HEK293T (cell line): ENCODE results near the gene UBN1.

Experiments used
- CTCF ChIA-PET: fragments of 350-600 bp; formaldehyde crosslinking; extraction: SDS; loops from one replicate; lab custom pipeline; 2021; ENCODE audit warnings: antibody characterized with exemption, inconsistent platforms; lab: Yijun Ruan, JAX
- POLR2A ChIA-PET: fragments of 350-600 bp; formaldehyde crosslinking; extraction: SDS; loops from one replicate; lab custom pipeline; 2020; ENCODE audit warnings: antibody characterized with exemption, inconsistent platforms; lab: Yijun Ruan, JAX
- DNase-seq: peaks from one replicate; pipeline ENCODE4 v3.0.0; 2012; ENCODE audit warnings: mixed read lengths; ENCODE audit errors: extremely low spot score
- ARNT ChIP-seq: fragments of 450-650 bp; IDR thresholded peaks from 2 replicates; pipeline ENCODE4 v1.6.1; 2017; ENCODE audit warnings: mild to moderate bottlenecking
- BHLHE40 ChIP-seq: fragments of 450-650 bp; IDR thresholded peaks from 2 replicates; pipeline ENCODE4 v1.6.1; 2016; ENCODE audit warnings: mild to moderate bottlenecking, moderate library complexity, borderline replicate concordance
- CTBP1 ChIP-seq: fragments of 450-650 bp; IDR thresholded peaks from 2 replicates; pipeline ENCODE4 v1.6.1; 2016; ENCODE audit warnings: borderline replicate concordance
- ELF4 ChIP-seq: fragments of 450-650 bp; IDR thresholded peaks from 2 replicates; pipeline ENCODE4 v1.6.1; 2017; ENCODE audit warnings: antibody characterized with exemption
- FOXA1 ChIP-seq: fragments of 450-650 bp; IDR thresholded peaks from 2 replicates; pipeline ENCODE4 v1.6.1; 2016; ENCODE audit warnings: mild to moderate bottlenecking
- FOXK2 ChIP-seq: fragments of 450-650 bp; IDR thresholded peaks from 2 replicates; pipeline ENCODE4 v1.6.1; 2016; ENCODE audit warnings: mild to moderate bottlenecking
- FOXM1 ChIP-seq: fragments of 450-650 bp; IDR thresholded peaks from 2 replicates; pipeline ENCODE4 v1.6.1; 2017; ENCODE audit warnings: mild to moderate bottlenecking, borderline replicate concordance
- HDGF ChIP-seq: fragments of 450-650 bp; IDR thresholded peaks from 2 replicates; pipeline ENCODE4 v1.6.1; 2017; ENCODE audit warnings: antibody characterized with exemption, borderline replicate concordance
- L3MBTL2 ChIP-seq: fragments of 450-650 bp; conservative IDR thresholded peaks from 2 replicates; pipeline ENCODE4 v1.6.1; 2016; ENCODE audit warnings: mild to moderate bottlenecking
- LEF1 ChIP-seq: fragments of 450-650 bp; IDR thresholded peaks from 2 replicates; pipeline ENCODE4 v1.6.1; 2017; ENCODE audit warnings: mild to moderate bottlenecking, borderline replicate concordance
- NFRKB ChIP-seq: fragments of 450-650 bp; IDR thresholded peaks from 2 replicates; pipeline ENCODE4 v1.6.1; 2016; ENCODE audit warnings: mild to moderate bottlenecking, moderate library complexity
- SP1 ChIP-seq: fragments of 450-650 bp; IDR thresholded peaks from 2 replicates; pipeline ENCODE4 v1.6.1; 2017
- SUZ12 ChIP-seq: fragments of 450-650 bp; IDR thresholded peaks from 2 replicates; pipeline ENCODE4 v1.6.1; 2016; ENCODE audit warnings: mild to moderate bottlenecking
- TARDBP ChIP-seq: fragments of 450-650 bp; IDR thresholded peaks from 2 replicates; pipeline ENCODE4 v1.6.1; 2016
- ZNF384 ChIP-seq: fragments of 450-650 bp; IDR thresholded peaks from 2 replicates; pipeline ENCODE4 v1.6.1; 2016
- TF ChIP-seq, protein P1 (sequence below): fragments of 450-650 bp; IDR thresholded peaks from 2 replicates; pipeline ENCODE4 v1.6.1; 2016

Gene UBN1

DNA sequence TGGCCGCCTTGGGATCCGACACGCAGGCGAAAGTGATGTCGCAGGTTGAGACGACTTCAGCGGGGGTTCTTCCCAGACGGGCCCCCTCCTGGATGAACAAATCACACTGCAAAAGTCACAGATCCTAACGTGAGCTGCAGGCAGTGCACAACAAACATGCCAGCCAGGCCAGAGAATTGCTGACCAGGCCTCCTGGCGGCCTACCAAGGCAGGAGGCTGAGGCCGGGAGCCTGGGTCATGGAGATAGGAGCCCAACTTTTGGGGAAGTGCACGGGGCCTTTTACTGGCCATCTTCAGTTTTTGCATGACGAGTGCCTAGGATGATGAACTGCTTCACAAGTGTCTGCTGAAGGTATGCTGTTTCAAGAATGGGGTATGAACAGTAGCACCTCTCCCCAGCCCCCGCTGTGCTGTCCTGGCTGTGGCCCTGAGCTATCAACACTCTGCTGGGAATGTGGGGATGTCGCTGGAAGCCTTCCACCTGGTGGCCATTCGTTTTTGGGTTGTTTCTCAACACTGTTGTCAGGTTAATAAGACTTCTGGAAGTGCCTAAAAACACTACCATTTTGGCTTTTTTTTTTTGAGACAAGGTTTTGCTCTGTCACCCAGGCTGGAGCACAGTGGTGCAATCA is 32.6 kb upstream of the UBN1 start:
- ChIA-PET POLR2A (no interaction called here), CTCF (no interaction called here)
- DNase-seq = no peak
- TF ChIP-seq, protein P1, sequence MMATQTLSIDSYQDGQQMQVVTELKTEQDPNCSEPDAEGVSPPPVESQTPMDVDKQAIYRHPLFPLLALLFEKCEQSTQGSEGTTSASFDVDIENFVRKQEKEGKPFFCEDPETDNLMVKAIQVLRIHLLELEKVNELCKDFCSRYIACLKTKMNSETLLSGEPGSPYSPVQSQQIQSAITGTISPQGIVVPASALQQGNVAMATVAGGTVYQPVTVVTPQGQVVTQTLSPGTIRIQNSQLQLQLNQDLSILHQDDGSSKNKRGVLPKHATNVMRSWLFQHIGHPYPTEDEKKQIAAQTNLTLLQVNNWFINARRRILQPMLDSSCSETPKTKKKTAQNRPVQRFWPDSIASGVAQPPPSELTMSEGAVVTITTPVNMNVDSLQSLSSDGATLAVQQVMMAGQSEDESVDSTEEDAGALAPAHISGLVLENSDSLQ = no peak

DNA sequence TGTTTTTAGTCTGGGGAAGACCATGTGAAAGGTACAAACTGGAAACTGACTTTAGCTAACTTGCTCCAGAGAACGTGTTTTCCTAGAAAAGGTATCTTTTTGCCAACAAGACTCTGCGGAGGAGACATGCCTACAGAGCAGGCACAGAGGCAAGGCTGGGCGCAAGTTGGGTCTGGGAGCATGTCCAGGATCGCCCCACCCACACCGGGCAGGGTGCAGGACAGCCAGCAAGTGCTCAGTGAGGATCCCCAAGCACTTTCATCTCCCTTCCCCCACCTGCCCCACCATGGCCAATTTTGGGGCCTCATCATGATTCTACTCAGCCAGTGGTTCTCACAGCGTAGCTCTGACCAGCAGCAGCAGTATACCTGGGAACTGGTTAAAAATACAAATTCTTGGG is 26.6 kb upstream of the UBN1 start:
- DNase-seq = no peak
- ChIA-PET POLR2A (no interaction called here), CTCF (no interaction called here)
- TF ChIP-seq FOXM1 = no peak
- TF ChIP-seq LEF1 = no peak
- TF ChIP-seq L3MBTL2 = no peak
- no peak for TF ChIP-seq ZNF384
- no peak for TF ChIP-seq BHLHE40
- TF ChIP-seq, protein P1 = no peak

DNA sequence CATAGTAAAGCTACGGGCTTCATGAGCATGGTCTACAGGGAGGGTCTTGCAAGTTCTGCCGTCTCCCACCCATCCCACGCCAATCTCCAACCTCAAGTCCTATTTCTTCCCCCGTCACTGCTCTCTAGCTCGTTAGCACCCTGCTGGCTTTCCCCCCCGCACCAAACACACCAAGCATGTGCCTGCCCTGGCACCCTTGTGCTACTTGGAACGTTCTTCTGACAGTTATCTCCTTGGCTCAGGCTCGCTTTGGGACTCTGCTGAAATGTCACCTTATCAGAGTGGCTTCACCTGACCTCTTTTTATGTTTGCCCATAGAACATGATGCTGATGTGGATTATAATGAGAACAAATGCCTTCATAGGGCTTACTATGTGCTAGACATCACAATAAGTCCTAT is 22.1 kb upstream of the UBN1 start:
- DNase-seq = no peak
- ChIA-PET POLR2A (no interaction called here), CTCF (no interaction called here)
- no peak for TF ChIP-seq ARNT
- no peak for TF ChIP-seq L3MBTL2
- TF ChIP-seq, protein P1 = no peak
- no peak for TF ChIP-seq ELF4
- no peak for TF ChIP-seq ZNF384

DNA sequence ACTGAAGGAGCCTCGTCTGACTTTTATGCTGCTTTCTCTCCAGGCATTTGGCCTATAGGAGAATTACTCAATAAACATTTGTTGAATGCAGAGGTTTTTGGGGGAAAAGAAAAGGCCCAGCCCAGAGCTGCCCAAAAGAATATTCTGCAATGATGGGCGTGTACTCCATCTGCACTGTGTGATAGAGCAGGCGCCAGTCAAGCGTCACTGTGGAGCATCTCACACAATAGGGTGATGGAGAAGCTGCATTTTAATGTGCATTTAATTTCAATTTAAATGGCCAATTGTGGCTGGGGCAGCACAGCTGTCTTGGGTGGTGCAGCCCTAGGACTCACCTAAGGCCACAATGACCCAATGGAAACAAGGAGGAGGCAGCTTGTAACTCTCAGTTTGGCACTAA is 20.8 kb upstream of the UBN1 start:
- DNase-seq = no peak
- TF ChIP-seq TARDBP (no peak), FOXM1 (no peak), NFRKB (no peak), HDGF (no peak), SUZ12 (no peak), FOXK2 (no peak), BHLHE40 (no peak), FOXA1 (no peak), ARNT (no peak), L3MBTL2 (no peak), ZNF384 (no peak), ELF4 (no peak)
- TF ChIP-seq, protein P1 = no peak
- POLR2A ChIA-PET = interaction anchor here (1.0 kb wide), 1 partner anchor 58 kb away, joined by 3 read pairs; no protein-coding TSS in a partner anchor
- CTCF ChIA-PET = interaction anchor here (0.6 kb wide), 1 partner anchor 91 kb away, joined by 3 read pairs; no protein-coding TSS in a partner anchor

DNA sequence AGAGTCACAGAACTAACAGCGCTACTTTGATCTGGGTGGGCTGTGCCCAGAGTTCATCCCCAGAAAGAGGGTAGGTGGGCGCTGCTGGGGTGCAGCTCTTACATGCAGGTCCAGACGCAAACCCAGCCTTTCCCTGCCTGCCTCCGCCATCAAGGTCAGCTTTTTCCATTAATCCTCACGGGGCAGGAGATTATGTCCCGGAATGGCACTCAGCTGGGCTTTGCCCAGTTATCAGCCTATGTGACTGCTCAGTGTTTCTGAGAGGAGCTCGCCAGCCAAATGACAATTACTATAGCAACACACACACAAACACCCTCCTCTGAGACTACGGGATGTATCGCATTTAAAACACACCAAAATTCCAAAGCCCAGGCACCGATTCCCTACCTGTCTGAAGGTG is 20.3 kb upstream of the UBN1 start:
- POLR2A ChIA-PET = interaction anchor here (1.0 kb wide), 1 partner anchor 58 kb away, joined by 3 read pairs; no protein-coding TSS in a partner anchor
- TF ChIP-seq, protein P1 = no peak
- TF ChIP-seq L3MBTL2 = no peak
- CTCF ChIA-PET = no interaction called here
- DNase-seq = no peak

DNA sequence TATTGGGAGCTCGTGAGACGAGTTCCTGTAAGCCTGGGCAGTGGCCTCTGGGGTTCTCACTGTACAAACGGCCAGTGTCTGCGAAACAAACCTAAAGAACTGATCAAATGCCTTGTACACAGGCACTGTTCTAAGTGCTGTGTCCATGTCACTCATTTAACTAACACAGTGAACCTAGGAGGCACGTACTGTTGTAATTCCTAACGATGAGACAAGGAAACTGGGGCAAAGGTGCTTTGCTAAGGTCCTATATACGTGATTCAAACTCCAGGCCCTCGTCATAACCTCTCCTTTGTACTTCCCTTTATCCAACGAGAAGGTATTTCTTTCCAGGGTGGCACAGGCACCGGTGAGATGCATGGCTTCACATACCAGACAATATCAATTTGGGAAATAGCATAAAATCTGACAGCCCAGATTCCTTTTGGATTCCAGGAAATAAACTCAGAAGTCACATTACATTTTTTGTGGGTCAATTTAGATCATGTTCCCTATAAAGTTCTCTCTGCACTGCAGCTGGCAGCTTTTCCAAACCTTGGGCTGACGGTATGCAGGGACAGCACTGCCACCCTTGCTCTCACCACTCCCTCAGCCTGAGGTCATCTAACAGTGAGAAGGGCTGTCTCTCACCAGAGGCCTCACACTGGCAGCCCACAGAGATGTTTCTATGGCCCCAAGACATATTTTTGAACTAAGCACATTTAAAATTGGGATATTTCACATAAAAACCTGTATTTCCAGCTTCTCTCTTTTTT is 18.5 kb upstream of the UBN1 start:
- CTCF ChIA-PET = no interaction called here
- POLR2A ChIA-PET = no interaction called here
- no peak for DNase-seq
- no peak for TF ChIP-seq ZNF384
- no peak for TF ChIP-seq ARNT
- TF ChIP-seq BHLHE40 = no peak
- no peak for TF ChIP-seq FOXA1
- no peak for TF ChIP-seq L3MBTL2
- TF ChIP-seq SP1 = no peak
- no peak for TF ChIP-seq ELF4
- no peak for TF ChIP-seq FOXK2
- no peak for TF ChIP-seq CTBP1
- TF ChIP-seq, protein P1 = no peak
- no peak for TF ChIP-seq HDGF
